ENCODE measurements around the gene CYP4F22.
"Not testable (repeated sequence)": the region's sequence is repeated elsewhere in the genome, so short reads cannot be mapped to it uniquely, and the experiment has no call there.

CYP4F22 gene

GRCh38 chr19:15589760-15590451 lies 81.6 kb downstream of the CYP4F22 start:
- no peaks in the 10 kb centered on the region for H3K79me2 ChIP-seq (ENCODE audit: low read length)
- H3K4me1 ChIP-seq (ENCODE audit: low read length), result no peaks in the 10 kb centered on the region
- H3K27ac ChIP-seq (ENCODE audit: low read length), result no peak overlapping the region
- no peak overlapping the region for H3K9ac ChIP-seq (ENCODE audit: low read length)
- TF ChIP-seq CTCF (IDR thresholded peaks at IDR 0.05; ENCODE audit: low read length) (no peak), EZH2phosphoT487 (IDR thresholded peaks at IDR 0.05; ENCODE audit: low read length) (no peak), EZH2 (optimal IDR thresholded peaks at IDR 0.05; ENCODE audit: low read depth, low read length) (no peak)
- H3K9me2 ChIP-seq (replicated peaks; ENCODE audit: insufficient read depth, low read length), result no peaks in the 10 kb centered on the region
- H2AFZ ChIP-seq (ENCODE audit: low read length), result no peak overlapping the region
- no peaks in the 10 kb centered on the region for H3F3A ChIP-seq (ENCODE audit: insufficient read depth, low read length)
- no peaks in the 10 kb centered on the region for H4K20me1 ChIP-seq (ENCODE audit: insufficient read depth, low read length)
- no peaks in the 10 kb centered on the region for H3K9me3 ChIP-seq (replicated peaks; ENCODE audit: insufficient read depth, low read length)
- no peaks in the 10 kb centered on the region for H3K36me3 ChIP-seq (replicated peaks; ENCODE audit: insufficient read depth, low read length)
- no peak for DNase-seq
- peaks cover 63% of the 10 kb centered on the region for H3K27me3 ChIP-seq (replicated peaks; ENCODE audit: insufficient read depth, low read length)
- H3K4me2 ChIP-seq (ENCODE audit: low read depth, low read length), result no peak overlapping the region
- H3K4me3 ChIP-seq (ENCODE audit: low read length), result no peak overlapping the region

- Histone ChIP-seq H3K9me2 (replicated peaks; ENCODE audit: insufficient read depth, low read length) (no peaks in the 10 kb centered on the region), H3K4me1 (ENCODE audit: low read length) (no peaks in the 10 kb centered on the region), H3F3A (ENCODE audit: insufficient read depth, low read length) (no peaks in the 10 kb centered on the region), H4K20me1 (ENCODE audit: insufficient read depth, low read length) (no peaks in the 10 kb centered on the region), H3K4me2 (ENCODE audit: low read depth, low read length) (no peak overlapping the region), H2AFZ (ENCODE audit: low read length) (no peak overlapping the region), H3K9me3 (replicated peaks; ENCODE audit: insufficient read depth, low read length) (no peaks in the 10 kb centered on the region), H3K36me3 (replicated peaks; ENCODE audit: insufficient read depth, low read length) (no peaks in the 10 kb centered on the region), H3K4me3 (ENCODE audit: low read length) (no peak overlapping the region), H3K9ac (ENCODE audit: low read length) (no peak overlapping the region), H3K27me3 (replicated peaks; ENCODE audit: insufficient read depth, low read length) (peaks cover 61% of the 10 kb centered on the region), H3K79me2 (ENCODE audit: low read length) (no peaks in the 10 kb centered on the region), H3K27ac (ENCODE audit: low read length) (no peak overlapping the region)
- TF ChIP-seq EZH2phosphoT487 (IDR thresholded peaks at IDR 0.05; ENCODE audit: low read length) (no peak), CTCF (IDR thresholded peaks at IDR 0.05; ENCODE audit: low read length) (no peak), EZH2 (optimal IDR thresholded peaks at IDR 0.05; ENCODE audit: low read depth, low read length) (no peak)
- no peak for DNase-seq
Measured at GRCh38 chr19:15591796-15592195, 83.5 kb downstream of the CYP4F22 start.

GRCh38 chr19:15592506-15592905 lies 84.2 kb downstream of the CYP4F22 start:
- H3F3A ChIP-seq (ENCODE audit: insufficient read depth, low read length); H3K27ac ChIP-seq (ENCODE audit: low read length); H3K79me2 ChIP-seq (ENCODE audit: low read length); H3K9me3 ChIP-seq (replicated peaks; ENCODE audit: insufficient read depth, low read length); H3K4me1 ChIP-seq (ENCODE audit: low read length); H3K4me2 ChIP-seq (ENCODE audit: low read depth, low read length); H3K4me3 ChIP-seq (ENCODE audit: low read length); H3K9ac ChIP-seq (ENCODE audit: low read length); DNase-seq; H2AFZ ChIP-seq (ENCODE audit: low read length); H4K20me1 ChIP-seq (ENCODE audit: insufficient read depth, low read length); H3K36me3 ChIP-seq (replicated peaks; ENCODE audit: insufficient read depth, low read length); H3K9me2 ChIP-seq (replicated peaks; ENCODE audit: insufficient read depth, low read length): not testable (repeated sequence)
- peaks cover 54% of the 10 kb centered on the region for H3K27me3 ChIP-seq (replicated peaks; ENCODE audit: insufficient read depth, low read length)

GRCh38 chr19:15593766-15594165 lies 85.4 kb downstream of the CYP4F22 start:
- not testable (repeated sequence) for H3K4me1 ChIP-seq (ENCODE audit: low read length); H3K4me3 ChIP-seq (ENCODE audit: low read length); H3K79me2 ChIP-seq (ENCODE audit: low read length); H2AFZ ChIP-seq (ENCODE audit: low read length); H3F3A ChIP-seq (ENCODE audit: insufficient read depth, low read length); H3K9ac ChIP-seq (ENCODE audit: low read length); H3K4me2 ChIP-seq (ENCODE audit: low read depth, low read length); H3K9me2 ChIP-seq (replicated peaks; ENCODE audit: insufficient read depth, low read length); H3K27ac ChIP-seq (ENCODE audit: low read length); H3K9me3 ChIP-seq (replicated peaks; ENCODE audit: insufficient read depth, low read length); DNase-seq; H4K20me1 ChIP-seq (ENCODE audit: insufficient read depth, low read length); H3K36me3 ChIP-seq (replicated peaks; ENCODE audit: insufficient read depth, low read length)
- H3K27me3 ChIP-seq (replicated peaks; ENCODE audit: insufficient read depth, low read length), result peaks cover 42% of the 10 kb centered on the region
